HCT116 (cell line): ENCODE data around the gene SRPK3. TPM values are rescaled to one million over a fixed set of nuclear protein-coding genes. Genes with fewer than 3 reads are reported as not detected.

ENCODE experiments used
- ATAC-seq: fragments of 200-7000 bp; cut with Tn5 transposase; 2 replicates; pipeline ENCODE4 v1.9.1; 2020; ENCODE audit warnings: mild to moderate bottlenecking, moderate library complexity
- BruUV-seq: library from RNA; stranded (reverse); fragments of 400-500 nt; replicated peaks from 2 replicates; lab custom pipeline; 2021; lab: Mats Ljungman, UMichigan
- CTCF ChIA-PET: fragments of 300-600 bp; sonication (Branson Sonifier 250); formaldehyde crosslinking; loops from one replicate; lab custom pipeline; 2021; ENCODE audit warnings: antibody characterized with exemption; lab: Charles Lee
- POLR2A ChIA-PET: fragments of 300-600, 350-600 bp; sonication (Branson Sonifier 250); formaldehyde crosslinking; loops from one replicate; lab custom pipeline; 2021; ENCODE audit warnings: antibody characterized with exemption; lab: Charles Lee
- RAD21 ChIA-PET, 2 experiments: fragments of 300-600 bp; sonication (Branson Sonifier 250); formaldehyde crosslinking; loops; one replicate each; lab custom pipeline; 2023; ENCODE audit warnings: low total read pairs in 2 of 2; ENCODE audit not compliant: uncharacterized antibody in 2 of 2, unreplicated experiment in 2 of 2, low non-redundant PET in 1 of 2; lab: Charles Lee
- DNase-seq: peaks from one replicate; pipeline ENCODE4 v3.0.0-alpha.2; 2010; ENCODE audit warnings: low read depth, low spot score
- H2AFZ ChIP-seq: fragments of 200-600 bp; shearing (Covaris generic), sonication (generic); 2 replicates; pipeline ENCODE4 v1.6.1; 2017; ENCODE audit warnings: low read depth, mixed run types, mixed read lengths, antibody characterized with exemption, low read length; ENCODE audit not compliant: poor library complexity, severe bottlenecking
- H3K27ac ChIP-seq: 2 replicates; pipeline ENCODE4 v1.5.1; 2012; ENCODE audit warnings: low read depth, low read length
- H3K27me3 ChIP-seq: fragments of 200-600 bp; sonication (generic); 2 replicates; pipeline ENCODE4 v1.6.1; 2016; ENCODE audit warnings: mixed run types, low read length, mixed read lengths; ENCODE audit not compliant: insufficient read depth
- H3K36me3 ChIP-seq, 2 experiments: fragments of 200-500 bp in 1 of 2; fragments of 200-600 bp in 1 of 2; sonication (Bioruptor generic) in 1 of 2; sonication (generic) in 1 of 2; 2 replicates each; pipeline versions ENCODE4 v1.5.1 to v1.6.1; 2014 to 2016; ENCODE audit warnings: low read length in 2 of 2, inconsistent platforms in 1 of 2, mixed read lengths in 1 of 2, mixed run types in 1 of 2; ENCODE audit not compliant: insufficient read depth in 2 of 2, control insufficient read depth in 1 of 2
- H3K4me1 ChIP-seq, 2 experiments: fragments of 200-600 bp in 1 of 2; sonication (generic) in 1 of 2; 2 replicates each; pipeline versions ENCODE4 v1.5.1 to v1.6.1; 2012 to 2017; ENCODE audit warnings: low read length in 2 of 2, inconsistent platforms in 1 of 2, mild to moderate bottlenecking in 1 of 2, mixed read lengths in 1 of 2, mixed run types in 1 of 2, moderate library complexity in 1 of 2; ENCODE audit not compliant: insufficient read depth in 2 of 2, control insufficient read depth in 1 of 2
- H3K4me2 ChIP-seq: fragments of 200-600 bp; sonication (generic); 2 replicates; pipeline ENCODE4 v1.6.1; 2017; ENCODE audit warnings: mixed run types, low read length, mixed read lengths
- H3K4me3 ChIP-seq, 2 experiments: fragments of 200-600 bp in 1 of 2; sonication (generic) in 1 of 2; replicated peaks in 1 of 2; 2 replicates each; pipeline ENCODE4 v1.5.1; 2011 to 2016; ENCODE audit warnings: low read length in 2 of 2, control low read depth in 1 of 2, low read depth in 1 of 2, mild to moderate bottlenecking in 1 of 2, mixed read lengths in 1 of 2, mixed run types in 1 of 2
- H3K79me2 ChIP-seq: fragments of 200-600 bp; sonication (generic); 2 replicates; pipeline ENCODE4 v1.6.1; 2017; ENCODE audit warnings: mild to moderate bottlenecking, mixed run types, low read length, moderate library complexity, mixed read lengths; ENCODE audit not compliant: insufficient read depth
- H3K9ac ChIP-seq: fragments of 200-600 bp; sonication (generic); 2 replicates; pipeline ENCODE4 v1.6.1; 2016; ENCODE audit warnings: low read length, mixed read lengths
- H3K9me2 ChIP-seq: fragments of 200-600 bp; sonication (generic), shearing (Covaris generic); 2 replicates; pipeline ENCODE4 v1.6.1; 2017; ENCODE audit warnings: mixed run types, mild to moderate bottlenecking, moderate library complexity; ENCODE audit not compliant: insufficient read depth
- H3K9me3 ChIP-seq, 2 experiments: fragments of 200-500 bp in 1 of 2; fragments of 200-600 bp in 1 of 2; sonication (Bioruptor generic) in 1 of 2; sonication (generic) in 1 of 2; 2 replicates each; pipeline ENCODE4 v1.6.1; 2014 to 2017; ENCODE audit warnings: low read length in 2 of 2, mixed read lengths in 2 of 2, inconsistent platforms in 1 of 2, low read depth in 1 of 2, mild to moderate bottlenecking in 1 of 2, mixed run types in 1 of 2, moderate library complexity in 1 of 2; ENCODE audit not compliant: control insufficient read depth in 1 of 2, insufficient read depth in 1 of 2
- H4K20me1 ChIP-seq: fragments of 200-600 bp; sonication (generic), shearing (Covaris generic); 2 replicates; pipeline ENCODE4 v1.6.1; 2017; ENCODE audit warnings: mixed run types, mild to moderate bottlenecking, moderate library complexity; ENCODE audit not compliant: insufficient read depth
- CBX3 ChIP-seq: IDR thresholded peaks from 2 replicates; pipeline ENCODE4 v1.6.1; 2012; ENCODE audit warnings: low read depth
- CEBPB ChIP-seq: IDR thresholded peaks from 2 replicates; pipeline ENCODE4 v1.6.1; 2012; ENCODE audit warnings: low read depth
- ELF1 ChIP-seq: IDR thresholded peaks from 2 replicates; pipeline ENCODE4 v1.6.1; 2012; ENCODE audit warnings: low read depth, borderline replicate concordance
- EZH2 ChIP-seq: fragments of 200-600 bp; sonication (generic); IDR thresholded peaks from 2 replicates; pipeline ENCODE4 v1.6.1; 2017; ENCODE audit warnings: antibody characterized with exemption, mixed run types
- FOSL1 ChIP-seq: IDR thresholded peaks from 2 replicates; pipeline ENCODE4 v1.6.1; 2012; ENCODE audit warnings: low read depth
- SIN3A ChIP-seq: IDR thresholded peaks from 2 replicates; pipeline ENCODE4 v1.6.1; 2012; ENCODE audit warnings: low read depth
- SRF ChIP-seq: IDR thresholded peaks from 2 replicates; pipeline ENCODE4 v1.6.1; 2012; ENCODE audit warnings: low read depth
- TCF7L2 ChIP-seq: IDR thresholded peaks from 2 replicates; pipeline ENCODE4 v1.7.0; 2011; ENCODE audit warnings: borderline replicate concordance, inconsistent platforms; ENCODE audit not compliant: insufficient read depth, insufficient read length; ENCODE audit errors: extremely low read depth
- YY1 ChIP-seq: IDR thresholded peaks from 2 replicates; pipeline ENCODE4 v1.6.1; 2011; ENCODE audit warnings: low read length, low read depth, moderate library complexity, mild to moderate bottlenecking; ENCODE audit not compliant: insufficient replicate concordance; ENCODE audit errors: extremely low read depth
- ZFX ChIP-seq: fragments of 450-650 bp; IDR thresholded peaks from 2 replicates; pipeline ENCODE4 v1.6.1; 2017
- intact Hi-C: fragments of 100-400 bp; cut with micrococcal nuclease; formaldehyde crosslinking; loops from 2 replicates; pipeline ENCODE4 v1.10.0; 2022
- total RNA-seq: library from RNA; stranded (reverse); gene quantifications from one replicate; pipeline ENCODE4 v1.2.1, GENCODE V29; 2021; ENCODE audit not compliant: unreplicated experiment
- TF ChIP-seq, protein P1 (sequence below): IDR thresholded peaks from 2 replicates; pipeline ENCODE4 v1.6.1; 2012
- TF ChIP-seq, protein P2 (sequence below), 3 experiments: fragments of 200-600 bp in 1 of 3; sonication (generic) in 1 of 3; IDR thresholded peaks in 2 of 3; conservative IDR thresholded peaks in 1 of 3; 2 replicates each; pipeline ENCODE4 v1.5.1; 2012 to 2017; ENCODE audit warnings: low read depth in 2 of 3, low read length in 2 of 3, antibody characterized with exemption in 1 of 3, borderline replicate concordance in 1 of 3, control low read depth in 1 of 3, mild to moderate bottlenecking in 1 of 3, mixed read lengths in 1 of 3, mixed run types in 1 of 3, moderate library complexity in 1 of 3; ENCODE audit not compliant: insufficient read depth in 1 of 3
- TF ChIP-seq, protein P3 (sequence below): IDR thresholded peaks from 2 replicates; pipeline ENCODE4 v1.6.1; 2011; ENCODE audit warnings: mild to moderate bottlenecking, low read length, moderate library complexity; ENCODE audit not compliant: insufficient replicate concordance; ENCODE audit errors: extremely low read depth
- TF ChIP-seq, protein P4 (sequence below): IDR thresholded peaks from 2 replicates; pipeline ENCODE4 v1.6.1; 2012

SRPK3 gene
- total RNA-seq, 1 experiment from 2014 or later, result not detected

DNA sequence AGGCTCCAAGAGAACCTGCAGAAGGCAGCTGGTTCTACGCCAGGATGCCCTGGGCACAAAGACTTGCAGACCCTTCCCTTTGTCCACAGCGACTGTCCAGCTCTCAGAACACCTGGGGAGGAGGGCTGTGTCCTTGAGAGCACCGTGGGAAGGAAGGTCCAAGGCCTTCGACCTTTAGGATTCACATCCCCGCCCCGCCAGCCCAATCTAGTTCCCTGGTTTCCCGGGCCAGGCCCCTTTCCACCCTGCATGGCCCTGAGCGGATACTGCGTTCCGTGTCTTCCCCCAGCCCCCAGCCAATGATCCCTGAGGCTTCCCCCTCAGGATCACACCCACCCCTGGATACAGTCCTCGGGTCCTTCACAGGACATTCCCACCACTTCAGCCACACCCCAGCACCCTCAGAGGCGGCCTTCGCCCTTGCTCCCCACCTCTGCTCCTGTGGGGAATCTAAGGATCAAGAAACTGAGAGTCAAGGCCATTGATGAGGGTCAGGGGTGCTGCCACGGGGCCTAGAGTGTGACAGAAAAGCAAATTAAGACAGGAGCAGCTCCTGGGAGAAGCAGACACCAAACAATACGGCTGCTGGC, 47.1 kb upstream of the SRPK3 start:
- TF ChIP-seq, protein P1, sequence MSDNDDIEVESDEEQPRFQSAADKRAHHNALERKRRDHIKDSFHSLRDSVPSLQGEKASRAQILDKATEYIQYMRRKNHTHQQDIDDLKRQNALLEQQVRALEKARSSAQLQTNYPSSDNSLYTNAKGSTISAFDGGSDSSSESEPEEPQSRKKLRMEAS, result no peak
- TF ChIP-seq FOSL1 (no peak), TCF7L2 (no peak), SRF (no peak), CBX3 (no peak), CEBPB (no peak), ELF1 (no peak), SIN3A (no peak), EZH2 (no peak), YY1 (no peak), ZFX (no peak)
- TF ChIP-seq, protein P2, sequence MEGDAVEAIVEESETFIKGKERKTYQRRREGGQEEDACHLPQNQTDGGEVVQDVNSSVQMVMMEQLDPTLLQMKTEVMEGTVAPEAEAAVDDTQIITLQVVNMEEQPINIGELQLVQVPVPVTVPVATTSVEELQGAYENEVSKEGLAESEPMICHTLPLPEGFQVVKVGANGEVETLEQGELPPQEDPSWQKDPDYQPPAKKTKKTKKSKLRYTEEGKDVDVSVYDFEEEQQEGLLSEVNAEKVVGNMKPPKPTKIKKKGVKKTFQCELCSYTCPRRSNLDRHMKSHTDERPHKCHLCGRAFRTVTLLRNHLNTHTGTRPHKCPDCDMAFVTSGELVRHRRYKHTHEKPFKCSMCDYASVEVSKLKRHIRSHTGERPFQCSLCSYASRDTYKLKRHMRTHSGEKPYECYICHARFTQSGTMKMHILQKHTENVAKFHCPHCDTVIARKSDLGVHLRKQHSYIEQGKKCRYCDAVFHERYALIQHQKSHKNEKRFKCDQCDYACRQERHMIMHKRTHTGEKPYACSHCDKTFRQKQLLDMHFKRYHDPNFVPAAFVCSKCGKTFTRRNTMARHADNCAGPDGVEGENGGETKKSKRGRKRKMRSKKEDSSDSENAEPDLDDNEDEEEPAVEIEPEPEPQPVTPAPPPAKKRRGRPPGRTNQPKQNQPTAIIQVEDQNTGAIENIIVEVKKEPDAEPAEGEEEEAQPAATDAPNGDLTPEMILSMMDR (IDR thresholded peaks at IDR 0.05 in 2 of 3, conservative IDR thresholded peaks at IDR 0.05 in 1 of 3; ENCODE audit: borderline replicate concordance in 1 of 3, insufficient read depth in 1 of 3, low read depth in 2 of 3, low read length in 2 of 3), result no peak
- TF ChIP-seq, protein P3, sequence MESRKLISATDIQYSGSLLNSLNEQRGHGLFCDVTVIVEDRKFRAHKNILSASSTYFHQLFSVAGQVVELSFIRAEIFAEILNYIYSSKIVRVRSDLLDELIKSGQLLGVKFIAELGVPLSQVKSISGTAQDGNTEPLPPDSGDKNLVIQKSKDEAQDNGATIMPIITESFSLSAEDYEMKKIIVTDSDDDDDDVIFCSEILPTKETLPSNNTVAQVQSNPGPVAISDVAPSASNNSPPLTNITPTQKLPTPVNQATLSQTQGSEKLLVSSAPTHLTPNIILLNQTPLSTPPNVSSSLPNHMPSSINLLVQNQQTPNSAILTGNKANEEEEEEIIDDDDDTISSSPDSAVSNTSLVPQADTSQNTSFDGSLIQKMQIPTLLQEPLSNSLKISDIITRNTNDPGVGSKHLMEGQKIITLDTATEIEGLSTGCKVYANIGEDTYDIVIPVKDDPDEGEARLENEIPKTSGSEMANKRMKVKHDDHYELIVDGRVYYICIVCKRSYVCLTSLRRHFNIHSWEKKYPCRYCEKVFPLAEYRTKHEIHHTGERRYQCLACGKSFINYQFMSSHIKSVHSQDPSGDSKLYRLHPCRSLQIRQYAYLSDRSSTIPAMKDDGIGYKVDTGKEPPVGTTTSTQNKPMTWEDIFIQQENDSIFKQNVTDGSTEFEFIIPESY, result no peak
- TF ChIP-seq, protein P4, sequence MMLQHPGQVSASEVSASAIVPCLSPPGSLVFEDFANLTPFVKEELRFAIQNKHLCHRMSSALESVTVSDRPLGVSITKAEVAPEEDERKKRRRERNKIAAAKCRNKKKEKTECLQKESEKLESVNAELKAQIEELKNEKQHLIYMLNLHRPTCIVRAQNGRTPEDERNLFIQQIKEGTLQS, result no peak
- H3K9me3 ChIP-seq, result no peaks in the 10 kb centered on the region
- RAD21 ChIA-PET, result no interaction called here
- H4K20me1 ChIP-seq, result no peaks in the 10 kb centered on the region
- DNase-seq (no peak), ATAC-seq (no peak)
- H3K4me2 ChIP-seq, result no peak overlapping the region
- no peak overlapping the region for H3K27ac ChIP-seq
- H3K4me3 ChIP-seq, result no peak overlapping the region
- no peaks in the 10 kb centered on the region for H3K36me3 ChIP-seq
- intact Hi-C loops, result no loop called here
- no TSS peak for BruUV-seq
- no peaks in the 10 kb centered on the region for H3K9me2 ChIP-seq
- H3K27me3 ChIP-seq, result no peaks in the 10 kb centered on the region
- H3K9ac ChIP-seq, result no peak overlapping the region
- H3K79me2 ChIP-seq, result no peaks in the 10 kb centered on the region
- CTCF ChIA-PET, result no interaction called here
- H2AFZ ChIP-seq, result no peak overlapping the region
- POLR2A ChIA-PET, result no interaction called here
- H3K4me1 ChIP-seq, result peaks cover 0 to 9% of the 10 kb centered on the region in 2 experiments; a peak in 1 of 4 replicates
